GM18526 (cell line): ENCODE measurements around the gene SPAG9.

ENCODE experiments used
- POLR2A ChIP-seq: IDR thresholded peaks from 3 replicates; pipeline ENCODE4 v1.6.1; 2011; ENCODE audit not compliant: insufficient read length; ENCODE audit errors: extremely low read depth

SPAG9 gene

DNA sequence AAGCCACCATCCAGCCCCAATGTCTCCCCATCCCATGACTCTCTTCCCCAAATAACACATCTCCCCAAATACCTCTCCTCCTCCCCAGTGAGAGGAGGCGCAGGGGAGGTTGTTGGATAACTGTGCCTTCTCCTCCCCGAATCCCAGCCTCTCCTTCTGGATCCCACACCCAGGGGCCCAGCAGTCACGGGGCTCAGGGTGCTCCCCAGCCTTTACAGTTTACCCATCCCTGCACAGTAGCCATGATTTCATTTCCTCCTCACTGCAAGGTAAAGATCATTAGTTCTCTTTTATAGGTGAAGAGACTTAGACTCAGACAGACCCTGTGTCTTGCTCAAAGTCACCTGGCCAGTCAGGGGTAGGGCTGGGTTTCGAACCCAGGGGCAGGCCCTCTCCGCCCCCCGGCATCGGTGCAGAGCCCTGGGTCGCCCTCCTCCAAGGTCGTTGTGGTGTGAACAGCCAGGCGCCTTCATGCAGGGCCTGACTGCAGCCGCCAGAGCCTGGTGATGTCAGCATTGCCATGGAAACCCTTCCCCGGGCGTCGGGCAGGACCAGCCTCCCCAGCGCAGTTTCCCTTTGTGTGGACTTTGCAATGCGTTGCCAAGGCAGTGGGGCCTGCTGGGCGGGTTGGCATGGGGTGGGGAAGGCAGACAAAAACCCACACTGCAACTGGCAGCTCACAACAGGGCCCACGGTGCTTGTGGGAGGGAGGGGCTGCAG is 201.2 kb downstream of the SPAG9 start:
- no peak for TF ChIP-seq POLR2A

DNA sequence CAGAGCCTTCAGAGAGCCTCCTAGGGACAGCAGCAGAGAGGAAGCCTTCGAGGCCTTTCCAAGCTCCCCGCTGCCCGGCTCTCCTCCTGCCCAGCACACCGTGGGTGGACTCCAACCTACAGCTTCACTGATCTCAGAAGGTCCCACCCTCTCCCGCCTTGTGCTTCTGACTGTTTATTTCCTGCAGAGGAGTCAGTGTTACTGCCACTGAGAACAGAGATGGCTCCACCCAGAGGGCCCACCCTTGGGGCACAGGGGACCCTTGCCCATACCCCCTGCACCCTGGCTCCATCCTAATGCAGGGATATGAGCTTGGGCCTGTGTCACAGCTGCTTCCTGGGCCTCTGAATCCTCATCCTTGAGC is 201.8 kb downstream of the SPAG9 start:
- no peak for TF ChIP-seq POLR2A

DNA sequence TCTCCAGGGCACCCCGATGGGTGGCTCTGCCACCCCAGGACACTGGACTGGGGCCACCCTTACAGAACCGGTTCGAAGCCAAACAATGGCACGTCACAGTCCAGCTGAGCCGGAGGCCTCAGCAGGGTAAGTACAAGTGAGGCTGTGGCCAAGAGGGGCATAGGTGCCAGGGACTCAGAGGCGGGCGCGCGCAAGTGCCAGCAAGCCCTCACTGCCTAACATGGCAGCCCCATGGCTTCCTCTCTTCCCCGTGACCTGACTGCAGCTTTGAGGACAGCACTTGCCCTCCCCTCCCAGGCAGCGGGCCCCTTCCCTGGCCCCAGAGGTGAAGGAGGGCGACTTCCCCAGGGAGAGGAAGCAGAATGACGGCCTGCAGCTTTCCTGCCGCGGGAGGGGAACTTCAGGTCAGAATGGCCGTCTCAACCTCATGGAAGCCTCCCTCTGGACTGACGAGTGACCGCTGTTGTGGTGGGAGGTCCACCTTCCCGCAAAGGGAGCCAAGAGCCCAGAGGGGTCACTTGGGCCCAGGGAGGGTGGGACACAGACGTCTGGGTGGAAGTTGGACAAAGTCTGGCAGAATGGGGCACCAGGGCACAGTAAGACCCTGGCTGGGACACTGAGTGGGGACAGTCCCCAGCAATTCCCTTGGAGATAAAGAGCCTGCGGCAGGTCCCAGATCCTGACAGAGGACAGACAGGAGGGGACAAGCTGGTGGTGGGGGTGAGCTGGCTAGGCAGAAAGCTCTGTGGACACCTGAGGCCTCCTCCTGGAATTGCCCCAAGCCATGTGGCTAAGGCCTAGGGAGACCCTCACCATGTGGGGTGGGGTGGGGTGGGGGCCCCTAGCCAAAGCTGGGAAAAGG is 202.4 kb downstream of the SPAG9 start:
- no peak for TF ChIP-seq POLR2A

DNA sequence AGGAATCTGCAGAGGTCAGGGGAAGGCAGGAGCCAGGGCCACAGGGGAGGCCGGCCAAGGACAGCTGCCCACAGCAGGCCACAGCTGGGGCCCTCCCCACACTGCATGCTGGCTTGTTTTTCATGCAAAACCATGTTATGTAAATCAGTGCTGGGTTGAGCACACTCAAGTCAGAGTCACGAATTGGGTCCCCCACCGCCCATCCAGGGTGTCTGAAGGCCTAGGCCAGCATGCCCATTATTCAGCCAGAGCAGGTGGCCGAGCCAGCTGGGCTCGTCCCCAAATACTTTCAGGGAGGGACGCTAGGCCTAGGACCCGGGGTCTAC is 203.3 kb downstream of the SPAG9 start:
- no peak for TF ChIP-seq POLR2A

DNA sequence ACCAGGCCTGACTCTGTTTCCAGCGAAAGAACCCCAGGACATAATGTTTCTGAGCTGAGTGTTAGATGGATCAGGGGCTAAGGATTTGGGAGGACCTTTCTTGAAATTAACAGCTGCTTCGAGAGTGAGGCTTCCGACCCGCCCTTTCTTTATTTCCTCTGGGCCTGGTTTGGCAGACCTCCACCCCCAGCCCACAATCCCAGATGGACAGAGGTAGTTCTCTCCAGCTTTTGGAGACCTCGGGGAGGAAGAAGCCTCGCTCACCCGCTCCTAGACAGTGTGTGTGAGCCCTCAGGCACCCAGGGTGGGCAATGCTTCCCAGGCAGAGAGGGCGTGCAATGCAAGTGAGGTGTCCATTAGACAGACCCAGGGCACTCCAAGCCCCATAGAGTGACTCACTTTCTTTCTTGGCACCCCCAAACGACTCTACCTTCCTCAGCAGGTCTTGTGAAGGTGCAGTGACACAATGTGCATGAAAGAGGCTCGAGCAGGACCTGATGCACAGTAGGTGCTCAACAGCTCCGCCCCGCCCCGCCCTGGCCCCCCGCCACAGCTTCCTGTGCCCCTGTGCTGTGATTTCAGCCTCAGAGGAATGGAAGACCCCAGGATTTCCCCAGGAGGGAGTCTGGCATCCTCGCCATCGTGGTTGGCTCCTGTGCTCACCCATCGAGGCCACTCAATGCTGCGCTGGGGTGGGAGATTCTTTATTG is 203.8 kb downstream of the SPAG9 start:
- no peak for TF ChIP-seq POLR2A

DNA sequence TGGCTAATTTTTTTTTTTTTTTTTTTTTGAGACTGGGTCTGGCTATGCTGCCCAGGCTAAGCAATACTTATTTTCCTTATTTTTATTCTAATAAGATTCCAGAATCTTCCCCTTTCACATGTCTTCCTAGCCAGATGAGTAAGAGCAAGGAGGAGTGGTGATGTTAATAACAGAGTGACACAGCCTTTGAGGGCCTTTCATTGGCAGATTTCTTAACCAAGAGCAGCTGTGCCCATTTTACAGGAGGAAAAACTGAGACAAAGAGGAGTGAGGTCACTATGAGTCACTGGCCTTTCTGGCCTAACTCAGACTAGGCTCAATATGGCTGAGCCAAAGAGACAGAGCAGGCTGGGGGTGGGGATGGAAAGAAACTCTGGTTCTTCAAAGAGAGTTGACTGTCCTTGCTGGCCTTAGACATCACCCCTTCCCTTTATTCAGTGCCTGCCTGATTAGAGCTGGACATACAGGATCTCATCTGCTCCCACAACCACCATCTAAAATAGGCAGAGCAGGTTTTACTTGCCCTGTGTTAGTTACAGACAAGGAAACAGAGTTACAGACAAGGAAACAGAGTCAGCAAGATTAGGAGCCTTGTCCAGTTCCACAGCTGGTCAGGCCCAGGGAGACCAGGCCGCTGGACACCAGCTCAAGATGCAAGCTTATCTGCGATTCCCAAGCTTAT is 204.5 kb downstream of the SPAG9 start:
- no peak for TF ChIP-seq POLR2A

DNA sequence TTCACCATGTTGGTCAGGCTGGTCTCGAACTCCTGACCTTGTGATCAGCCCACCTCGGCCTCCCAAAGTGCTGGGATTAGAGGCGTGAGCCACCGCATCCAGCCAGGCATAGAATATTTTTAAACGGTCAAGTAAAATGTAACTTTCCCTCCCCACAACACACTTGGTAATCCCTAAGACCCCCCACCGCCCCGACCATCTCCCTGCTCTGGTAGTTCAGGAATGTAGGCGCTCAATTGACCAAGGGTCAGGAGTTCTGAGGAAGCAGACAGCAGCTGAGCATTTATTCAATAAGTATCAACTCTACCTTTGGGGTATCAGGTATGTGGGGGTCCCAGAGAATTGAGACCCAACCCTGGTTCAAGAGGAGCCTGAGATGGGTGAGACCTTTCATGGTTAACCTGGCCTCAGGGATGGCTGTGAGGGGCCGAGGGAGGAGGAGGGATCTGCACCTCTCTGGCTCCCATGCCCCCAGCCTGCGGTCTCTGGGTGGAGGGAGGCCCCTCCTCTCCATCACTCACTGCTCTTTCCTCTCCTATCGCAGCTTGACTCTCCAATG is 206.1 kb downstream of the SPAG9 start:
- no peak for TF ChIP-seq POLR2A

DNA sequence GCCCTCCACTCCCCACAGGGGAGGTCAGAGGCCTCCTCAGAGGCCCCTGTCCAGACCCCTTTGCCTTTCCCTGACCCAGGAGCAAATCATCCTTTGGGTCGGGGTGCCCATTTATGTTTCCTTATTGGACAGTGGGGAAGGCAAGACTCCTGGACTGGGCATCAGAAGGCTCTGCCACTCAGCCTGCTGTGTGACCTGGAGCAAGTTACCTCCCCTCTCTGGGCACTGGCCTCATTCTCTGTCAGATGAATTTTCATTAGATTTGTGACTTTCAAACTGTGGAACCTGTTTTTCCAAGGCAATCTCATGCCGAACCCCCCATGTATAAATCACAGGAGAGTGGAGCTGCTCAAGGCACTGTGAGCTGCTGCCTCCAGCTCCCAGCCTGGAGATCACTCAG is 207.5 kb downstream of the SPAG9 start:
- no peak for TF ChIP-seq POLR2A
